Gastroesophageal sphincter (tissue), 4 donors: ENCODE measurements around the gene TENM3. TPM values are rescaled to one million over a fixed set of nuclear protein-coding genes. Genes with fewer than 3 reads are reported as not detected.

Source experiments
- ATAC-seq: fragments of 150-250 bp; one replicate; pipeline ENCODE4 v1.9.1; 2016; ENCODE audit warnings: mild to moderate bottlenecking, moderate library complexity
- H3K27ac ChIP-seq, 4 donors: fragments of 200-600 bp; sonication (generic) in 3 of 4; 1 replicate in 3 of 4; 2 replicates in 1 of 4; pipeline ENCODE4 v1.5.1; 2016 to 2019
- H3K27me3 ChIP-seq: fragments of 200-600 bp; sonication (generic); one replicate; pipeline ENCODE4 v1.5.1; 2019
- H3K36me3 ChIP-seq, 2 donors: fragments of 200-600 bp; sonication (generic); one replicate each; pipeline ENCODE4 v1.5.1; 2019; ENCODE audit warnings: control low read depth in 1 of 2
- H3K4me1 ChIP-seq, 3 donors: fragments of 200-600 bp; sonication (generic); 1 replicate in 2 of 3; 2 replicates in 1 of 3; pipeline ENCODE4 v1.5.1; 2016 to 2019; ENCODE audit warnings: control low read depth in 2 of 3
- H3K4me3 ChIP-seq, 2 donors: fragments of 200-600 bp; sonication (generic); one replicate each; pipeline ENCODE4 v1.5.1; 2019; ENCODE audit warnings: mild to moderate bottlenecking in 1 of 2, moderate library complexity in 1 of 2
- H3K9me3 ChIP-seq, 3 donors: fragments of 200-600 bp; sonication (generic); one replicate each; pipeline ENCODE4 v1.5.1; 2017 to 2019; ENCODE audit warnings: control low read depth in 2 of 3
- EP300 ChIP-seq: sonication (generic); formaldehyde crosslinking; IDR thresholded peaks from one replicate; pipeline ENCODE4 v1.6.1; 2017; ENCODE audit warnings: antibody characterized with exemption, mild to moderate bottlenecking
- POLR2A ChIP-seq, 2 donors: fragments of 450-650 bp; IDR thresholded peaks; one replicate each; pipeline ENCODE4 v1.6.1; 2017; ENCODE audit warnings: antibody characterized with exemption in 2 of 2, mild to moderate bottlenecking in 2 of 2, moderate library complexity in 1 of 2
- POLR2AphosphoS5 ChIP-seq: sonication (generic); formaldehyde crosslinking; IDR thresholded peaks from one replicate; pipeline ENCODE4 v1.6.1; 2017; ENCODE audit warnings: antibody characterized with exemption
- WGBS, 2 donors: methylation state at CpG; one replicate each; pipeline ENCODE4 v1.1.5; 2018; ENCODE audit warnings: low coverage in 1 of 2; 5-methylcytosine and 5-hydroxymethylcytosine counted together
- total RNA-seq, 4 donors: library from RNA; depleted of rRNA; stranded (reverse); fragments of >200 nt; gene quantifications; one replicate each; pipeline ENCODE4 v1.1.0, GENCODE V29; 2016
- TF ChIP-seq, protein P1 (sequence below), 4 experiments: fragments of 200-600 bp in 2 of 4; fragments of 450-650 bp in 2 of 4; sonication (generic) in 1 of 4; IDR thresholded peaks; one replicate each; pipeline ENCODE4 v1.5.1; 2017 to 2019; ENCODE audit warnings: antibody characterized with exemption in 4 of 4, mild to moderate bottlenecking in 2 of 4, moderate library complexity in 2 of 4

The TENM3 gene
- total RNA-seq, 4 donors from 2014 or later, result 8.2 to 39.9 (median 15.8) TPM

DNA sequence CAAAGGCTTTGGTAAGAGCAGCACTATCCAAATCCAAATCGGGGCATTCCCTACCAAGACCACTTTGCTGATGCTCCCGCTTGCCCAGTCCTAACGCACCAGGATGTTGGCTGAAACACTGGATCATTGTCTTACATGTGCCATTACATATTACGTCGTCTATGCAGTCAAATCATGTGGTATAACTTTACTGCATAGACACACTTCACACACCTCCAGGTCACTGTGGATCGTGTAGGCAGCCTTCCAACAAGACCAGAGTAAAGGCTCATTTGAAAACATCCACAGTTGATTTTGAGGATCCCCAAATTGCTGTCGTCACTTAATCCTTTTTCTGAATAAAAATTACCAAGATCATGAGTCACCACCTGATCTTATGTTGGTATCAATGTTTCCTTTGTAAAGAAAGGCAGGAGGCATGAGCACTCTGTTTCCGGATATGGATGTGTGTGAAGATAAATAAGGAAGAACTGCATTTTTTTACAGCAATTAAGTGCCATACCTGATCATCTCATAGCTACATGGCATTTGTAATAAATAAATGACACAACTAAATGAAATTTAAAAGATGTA, 18.5 kb downstream of the TENM3 start:
- Histone ChIP-seq H3K4me3 (no peak overlapping the region), H3K36me3 (no peaks in the 10 kb centered on the region), H3K9me3 (no peaks in the 10 kb centered on the region), H3K27me3 (peaks cover 3% of the 10 kb centered on the region), H3K4me1 (peaks cover 0 to 17% (median 0%) of the 10 kb centered on the region in 3 donors), H3K27ac (no peak overlapping the region)
- WGBS, 2 donors, result 81 to 86% methylated on average over 3 to 8 of the region's 8 CpGs
- no peak for ATAC-seq
- TF ChIP-seq POLR2A (IDR thresholded peaks at IDR 0.05), result no peak
- TF ChIP-seq EP300, result no peak
- TF ChIP-seq, protein P1, sequence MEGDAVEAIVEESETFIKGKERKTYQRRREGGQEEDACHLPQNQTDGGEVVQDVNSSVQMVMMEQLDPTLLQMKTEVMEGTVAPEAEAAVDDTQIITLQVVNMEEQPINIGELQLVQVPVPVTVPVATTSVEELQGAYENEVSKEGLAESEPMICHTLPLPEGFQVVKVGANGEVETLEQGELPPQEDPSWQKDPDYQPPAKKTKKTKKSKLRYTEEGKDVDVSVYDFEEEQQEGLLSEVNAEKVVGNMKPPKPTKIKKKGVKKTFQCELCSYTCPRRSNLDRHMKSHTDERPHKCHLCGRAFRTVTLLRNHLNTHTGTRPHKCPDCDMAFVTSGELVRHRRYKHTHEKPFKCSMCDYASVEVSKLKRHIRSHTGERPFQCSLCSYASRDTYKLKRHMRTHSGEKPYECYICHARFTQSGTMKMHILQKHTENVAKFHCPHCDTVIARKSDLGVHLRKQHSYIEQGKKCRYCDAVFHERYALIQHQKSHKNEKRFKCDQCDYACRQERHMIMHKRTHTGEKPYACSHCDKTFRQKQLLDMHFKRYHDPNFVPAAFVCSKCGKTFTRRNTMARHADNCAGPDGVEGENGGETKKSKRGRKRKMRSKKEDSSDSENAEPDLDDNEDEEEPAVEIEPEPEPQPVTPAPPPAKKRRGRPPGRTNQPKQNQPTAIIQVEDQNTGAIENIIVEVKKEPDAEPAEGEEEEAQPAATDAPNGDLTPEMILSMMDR (IDR thresholded peaks at IDR 0.05), result no peak
- no peak for TF ChIP-seq POLR2AphosphoS5

DNA sequence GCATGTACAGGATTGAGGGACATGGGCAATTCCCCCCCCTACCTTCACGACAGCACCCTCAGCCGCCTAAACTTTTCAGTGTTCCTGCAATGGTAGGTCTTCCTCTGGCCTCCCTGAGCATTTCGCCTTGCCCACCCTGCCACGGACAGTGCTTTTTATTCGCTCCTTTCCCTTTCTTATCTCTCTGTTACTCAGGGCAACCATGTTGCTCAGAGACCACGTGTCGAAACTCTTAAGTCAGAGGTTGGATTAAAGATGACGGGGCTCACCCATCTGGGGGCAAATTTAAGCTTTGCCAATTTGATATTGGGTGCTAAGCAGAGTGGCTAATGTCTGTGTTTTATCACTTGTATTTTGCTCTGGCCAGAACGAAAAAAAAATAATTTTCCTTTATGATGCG, 20.4 kb downstream of the TENM3 start:
- H3K36me3 ChIP-seq, result no peaks in the 10 kb centered on the region
- H3K4me1 ChIP-seq, result peaks cover 0 to 12% (median 0%) of the 10 kb centered on the region in 3 donors
- TF ChIP-seq, protein P1 (IDR thresholded peaks at IDR 0.05), result no peak
- TF ChIP-seq POLR2AphosphoS5 (no peak), POLR2A (IDR thresholded peaks at IDR 0.05) (no peak), EP300 (no peak)
- no peaks in the 10 kb centered on the region for H3K27me3 ChIP-seq
- no peak for ATAC-seq
- peak overlapping the region in 1 of 2 donors; percentile 25 for H3K4me3 ChIP-seq
- H3K27ac ChIP-seq, result peak overlapping the region in 2 of 4 donors; percentile 23 to 27
- no peaks in the 10 kb centered on the region for H3K9me3 ChIP-seq
- WGBS, 2 donors, result 21 to 59% methylated on average over 7 to 8 of the region's 10 CpGs

DNA sequence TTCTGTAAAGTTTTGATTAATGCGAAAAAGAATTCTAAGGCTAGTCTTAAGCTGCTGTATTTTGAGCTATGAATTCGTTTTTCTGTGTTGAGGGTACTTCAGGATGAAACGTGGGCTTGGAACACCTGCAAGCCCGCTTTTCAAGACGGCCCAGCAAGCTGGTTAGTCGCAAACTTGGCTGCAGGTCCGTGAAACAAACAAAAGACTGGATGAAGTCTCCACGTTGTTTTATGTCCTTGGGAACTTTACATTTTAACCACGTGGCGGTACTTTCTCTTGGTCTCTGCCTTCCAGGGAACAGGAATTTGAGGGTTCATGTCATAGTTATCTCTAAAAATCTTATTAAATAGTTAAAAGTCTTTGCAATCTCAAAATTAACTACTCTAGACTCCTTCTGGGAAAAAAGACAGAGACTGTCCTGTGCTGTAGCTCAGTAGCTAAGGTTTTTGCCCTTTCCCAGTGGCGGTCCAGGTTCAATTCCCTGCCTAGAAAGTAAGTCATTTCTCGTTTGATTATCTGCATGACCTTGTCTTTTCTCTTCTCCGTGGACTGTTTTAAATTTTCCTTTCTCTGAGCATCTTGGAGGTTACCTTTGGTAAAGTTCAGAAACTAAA, 21.0 kb downstream of the TENM3 start:
- no peak for ATAC-seq
- H3K27me3 ChIP-seq, result no peaks in the 10 kb centered on the region
- TF ChIP-seq EP300, result no peak
- no peak for TF ChIP-seq POLR2AphosphoS5
- no peak for TF ChIP-seq POLR2A (IDR thresholded peaks at IDR 0.05)
- TF ChIP-seq, protein P1 (IDR thresholded peaks at IDR 0.05), result no peak
- 42 to 44% methylated on average over 13 of the region's 13 CpGs for WGBS, 2 donors
- peaks cover 0 to 9% (median 0%) of the 10 kb centered on the region in 3 donors for H3K4me1 ChIP-seq
- H3K4me3 ChIP-seq, result peak overlapping the region in 1 of 2 donors; percentile 25
- peak overlapping the region in 2 of 4 donors; percentile 23 to 27 for H3K27ac ChIP-seq
- H3K9me3 ChIP-seq, result no peaks in the 10 kb centered on the region
- no peaks in the 10 kb centered on the region for H3K36me3 ChIP-seq

DNA sequence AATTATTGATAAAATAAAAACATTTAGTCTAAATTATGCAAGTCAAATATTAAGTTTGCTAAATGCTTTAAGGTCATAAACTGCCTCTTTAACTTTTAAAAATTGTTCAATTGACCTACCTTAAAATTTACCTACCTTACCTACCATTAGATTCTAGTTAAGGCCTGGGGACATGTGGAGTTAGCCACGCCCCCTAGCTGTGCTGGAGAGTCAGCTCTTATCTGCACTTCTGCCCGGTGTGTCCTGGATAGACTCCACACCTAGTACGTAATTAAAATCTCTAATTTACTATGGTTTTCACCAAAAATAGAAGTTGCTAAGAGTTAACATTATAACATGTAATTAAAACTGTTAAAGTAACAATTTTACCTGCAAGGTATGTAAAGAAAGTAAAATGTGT, 22.7 kb downstream of the TENM3 start:
- no peaks in the 10 kb centered on the region for H3K27me3 ChIP-seq
- no peak overlapping the region for H3K27ac ChIP-seq
- WGBS, 2 donors, result 76 to 77% methylated on average over 3 of the region's 3 CpGs
- no peaks in the 10 kb centered on the region for H3K9me3 ChIP-seq
- H3K4me1 ChIP-seq, result peaks cover 0 to 9% (median 0%) of the 10 kb centered on the region in 3 donors
- TF ChIP-seq POLR2A (IDR thresholded peaks at IDR 0.05) (no peak), EP300 (no peak), POLR2AphosphoS5 (no peak)
- TF ChIP-seq, protein P1 (IDR thresholded peaks at IDR 0.05), result no peak
- no peaks in the 10 kb centered on the region for H3K36me3 ChIP-seq
- ATAC-seq, result no peak
- H3K4me3 ChIP-seq, result no peak overlapping the region

DNA sequence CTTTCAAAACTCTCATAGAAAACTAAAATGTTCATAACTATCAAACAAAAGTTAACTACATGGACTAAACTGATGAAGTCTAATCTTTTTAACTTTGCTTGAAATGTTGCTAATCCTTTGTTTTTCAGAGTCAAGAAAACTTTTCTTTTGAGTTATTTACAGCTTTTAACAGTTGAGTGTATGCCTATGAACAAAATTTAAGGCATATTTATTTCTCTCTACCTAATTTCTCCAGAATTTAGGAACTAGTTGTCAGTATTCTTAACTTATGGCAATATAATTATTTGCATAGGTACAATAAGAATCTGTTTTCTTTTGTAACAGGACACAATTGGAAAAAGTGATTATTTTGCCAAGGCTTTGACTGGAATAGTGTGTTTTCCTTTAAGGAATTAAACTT, 23.8 kb downstream of the TENM3 start:
- Histone ChIP-seq H3K27ac (no peak overlapping the region), H3K4me1 (peaks cover 0 to 9% (median 0%) of the 10 kb centered on the region in 3 donors), H3K4me3 (no peak overlapping the region), H3K9me3 (no peaks in the 10 kb centered on the region), H3K36me3 (no peaks in the 10 kb centered on the region), H3K27me3 (no peaks in the 10 kb centered on the region)
- no peak for ATAC-seq
- TF ChIP-seq EP300, result no peak
